SK-N-MC (cell line): Measurements from ENCODE around the gene PERM1.
A peak's percentile ranks its signal among the peaks of the same experiment; 100 is the strongest.
"Not testable (repeated sequence)": the region's sequence is repeated elsewhere in the genome, so short reads cannot be mapped to it uniquely, and the experiment has no call there.

Experiments
- DNase-seq: peaks from one replicate; pipeline ENCODE4 v3.0.0-alpha.2; 2011; ENCODE audit warnings: low read depth, low spot score
- H3K27ac ChIP-seq: fragments of 200-600 bp; sonication (generic); 2 replicates; pipeline ENCODE4 v1.5.1; 2016; ENCODE audit warnings: mixed run types
- H3K36me3 ChIP-seq: fragments of 200-600 bp; sonication (generic); 2 replicates; pipeline ENCODE4 v1.6.1; 2017; ENCODE audit warnings: antibody characterized with exemption, low read length, mixed read lengths; ENCODE audit not compliant: insufficient read depth
- H3K4me3 ChIP-seq: fragments of 200-600 bp; sonication (generic); 2 replicates; pipeline ENCODE4 v1.5.1; 2016
- H3K9ac ChIP-seq: fragments of 200-600 bp; sonication (generic); 2 replicates; pipeline ENCODE4 v1.8.0; 2017; ENCODE audit warnings: mixed run types, mixed read lengths; ENCODE audit not compliant: insufficient read length
- H3K9me3 ChIP-seq: fragments of 200-600 bp; sonication (generic); 2 replicates; pipeline ENCODE4 v1.6.1; 2017; ENCODE audit warnings: low read depth, mild to moderate bottlenecking, antibody characterized with exemption, low read length, moderate library complexity, mixed read lengths
- EZH2 ChIP-seq: fragments of 200-600 bp; sonication (generic); IDR thresholded peaks from one replicate; pipeline ENCODE4 v1.6.1; 2017; ENCODE audit warnings: antibody characterized with exemption
- FOXP2 ChIP-seq: optimal IDR thresholded peaks from 2 replicates; pipeline ENCODE3; 2011; ENCODE audit warnings: mild to moderate bottlenecking, moderate library complexity; ENCODE audit not compliant: insufficient read depth; ENCODE audit errors: extremely low read length, control extremely low read depth
- POLR2AphosphoS5 ChIP-seq: IDR thresholded peaks from 2 replicates; pipeline ENCODE4 v1.6.1; 2012; ENCODE audit warnings: mild to moderate bottlenecking, low read depth, low read length, borderline replicate concordance

The PERM1 gene

GRCh38 chr1:981955-982558, at the start of gene PERM1:
PERM1 (minus strand) TSS chr1:982093; CDS start chr1:981029, 1,064 bp downstream.
- H3K9ac ChIP-seq: no peak within 1 kb of the TSS
- TF ChIP-seq FOXP2 (no peak), POLR2AphosphoS5 (no peak), EZH2 (no peak)
- no peak within 1 kb of the TSS for H3K4me3 ChIP-seq
- H3K36me3 ChIP-seq: no peaks in the 10 kb centered on the region
- H3K9me3 ChIP-seq: no peaks in the 10 kb centered on the region
- no peak for DNase-seq
- no peak within 1 kb of the TSS for H3K27ac ChIP-seq

GRCh38 chr1:1030867-1031658, 49.2 kb upstream of the PERM1 start:
- peak overlapping the region; percentile 50; the same call in 1 of the 2 replicates for H3K27ac ChIP-seq
- not testable (repeated sequence) for H3K4me3 ChIP-seq, H3K9me3 ChIP-seq, H3K9ac ChIP-seq, H3K36me3 ChIP-seq, DNase-seq

- DNase-seq: no peak
- Histone ChIP-seq H3K27ac (0 out of 2 replicates have a peak overlapping the region, but pooled peaks have one; percentile 5), H3K9me3 (no peaks in the 10 kb centered on the region), H3K9ac (no peak overlapping the region), H3K36me3 (peaks cover 9% of the 10 kb centered on the region; the same call in 1 of the 2 replicates), H3K4me3 (no peak overlapping the region)
- TF ChIP-seq POLR2AphosphoS5 (no peak), EZH2 (no peak), FOXP2 (no peak)
These were observed 45.9 kb upstream of the PERM1 start for GRCh38 chr1:1027791-1028190.

GRCh38 chr1:1026599-1027413, 44.9 kb upstream of the PERM1 start:
- H3K27ac ChIP-seq: peak overlapping the region; percentile 36; the same call in 1 of the 2 replicates
- H3K9ac ChIP-seq: no peak overlapping the region
- DNase-seq: peak; percentile 69
- H3K4me3 ChIP-seq: peak overlapping the region; percentile 64
- H3K9me3 ChIP-seq: no peaks in the 10 kb centered on the region
- TF ChIP-seq POLR2AphosphoS5 (0 out of 2 replicates have a peak, but pooled peaks have one; percentile 38), EZH2 (no peak), FOXP2 (peak; percentile 87)
- H3K36me3 ChIP-seq: peaks cover 9% of the 10 kb centered on the region; the same call in 1 of the 2 replicates

GRCh38 chr1:1025730-1026129, 43.8 kb upstream of the PERM1 start:
- no peak for TF ChIP-seq EZH2
- no peak for TF ChIP-seq FOXP2
- TF ChIP-seq POLR2AphosphoS5: no peak
- H3K36me3 ChIP-seq: peaks cover 9% of the 10 kb centered on the region; the same call in 1 of the 2 replicates
- peak overlapping the region; percentile 36 for H3K27ac ChIP-seq
- H3K4me3 ChIP-seq: no peak overlapping the region; the same call in 1 of the 2 replicates
- no peaks in the 10 kb centered on the region for H3K9me3 ChIP-seq
- no peak overlapping the region for H3K9ac ChIP-seq
- no peak for DNase-seq

DNA sequence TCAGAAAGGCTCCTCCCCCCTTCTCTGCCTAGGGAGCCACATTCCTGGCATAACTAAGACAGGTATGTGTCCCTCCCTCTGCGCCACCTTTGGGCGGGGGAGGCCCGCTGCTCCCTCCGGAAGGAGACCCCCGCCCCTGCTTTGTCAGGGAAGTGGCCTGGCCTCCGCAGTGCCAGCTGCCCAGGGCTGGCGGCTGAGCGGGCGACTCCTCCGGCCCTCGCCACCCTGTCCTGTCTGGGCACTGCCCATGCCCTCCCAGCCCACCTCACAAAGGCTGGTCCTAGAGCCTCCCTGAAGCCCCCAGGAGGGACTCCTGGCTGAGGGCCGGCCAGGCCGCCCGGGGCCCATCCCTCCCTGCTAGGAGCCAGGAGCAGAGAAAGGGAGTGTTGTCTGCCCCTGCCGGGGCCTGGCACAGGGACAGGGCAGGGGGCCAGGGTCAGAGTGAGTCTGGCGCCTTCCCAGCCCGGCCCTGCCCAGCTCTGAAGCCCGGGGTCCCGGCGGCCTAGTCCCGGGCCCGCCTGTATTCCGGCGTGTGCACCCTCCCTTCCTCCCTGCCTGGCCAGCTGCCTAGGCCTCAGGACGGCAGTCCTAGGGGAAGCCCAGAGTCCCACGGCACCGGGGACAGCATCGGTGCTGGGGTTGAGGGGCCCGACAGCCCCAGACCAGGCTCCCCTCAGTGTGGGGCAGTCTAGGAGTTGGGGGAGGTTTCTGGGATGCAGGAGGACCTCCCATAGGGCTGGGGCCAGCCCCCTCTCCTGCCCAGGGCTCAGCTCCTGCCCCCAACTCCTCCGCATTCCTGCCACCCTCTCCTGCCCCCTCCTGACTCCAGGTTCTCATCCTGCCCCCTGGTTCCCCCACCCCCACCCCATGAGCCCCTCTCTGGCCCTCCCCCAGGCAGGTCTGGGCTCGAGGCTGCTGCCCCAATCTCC, 43.1 kb upstream of the PERM1 start:
- no peaks in the 10 kb centered on the region for H3K9me3 ChIP-seq
- DNase-seq: no peak
- peaks cover 9% of the 10 kb centered on the region; the same call in 1 of the 2 replicates for H3K36me3 ChIP-seq
- TF ChIP-seq POLR2AphosphoS5 (no peak), FOXP2 (no peak), EZH2 (no peak)
- H3K27ac ChIP-seq: 0 out of 2 replicates have a peak overlapping the region, but pooled peaks have one; percentile 19
- no peak overlapping the region for H3K9ac ChIP-seq
- no peak overlapping the region for H3K4me3 ChIP-seq

DNA sequence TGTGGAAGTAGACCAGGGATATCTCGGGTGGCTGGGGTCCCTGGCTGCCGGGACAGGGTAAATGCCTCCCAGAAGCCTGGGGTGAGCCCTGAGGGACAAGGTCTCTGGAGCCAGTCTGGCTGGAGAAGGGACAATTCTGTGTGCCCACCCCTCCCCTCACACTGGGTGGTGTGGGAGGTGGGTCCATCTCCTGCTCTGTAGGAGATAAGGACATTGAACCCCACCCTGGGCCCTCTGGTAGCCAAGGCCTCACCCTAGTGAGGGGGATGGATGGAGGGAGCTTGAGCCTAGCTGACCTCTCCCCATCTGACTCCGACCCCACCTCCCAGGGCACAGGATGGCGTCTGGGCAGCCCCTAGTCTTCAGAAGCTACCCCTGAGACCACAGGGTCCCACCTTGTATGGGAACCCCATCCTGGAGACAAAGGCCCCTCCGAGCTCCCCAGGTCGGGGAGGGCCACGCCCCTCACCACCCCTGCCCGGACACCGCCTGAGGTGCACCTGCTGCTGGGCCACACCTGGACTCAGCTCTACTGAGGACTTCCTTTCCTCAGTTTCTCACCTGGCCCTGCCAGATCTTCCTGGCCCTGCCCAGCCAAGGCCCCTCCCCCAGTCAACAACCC, 42.4 kb upstream of the PERM1 start:
- Histone ChIP-seq H3K9me3 (no peaks in the 10 kb centered on the region), H3K27ac (no peak overlapping the region), H3K36me3 (peaks cover 9% of the 10 kb centered on the region; the same call in 1 of the 2 replicates), H3K9ac (no peak overlapping the region), H3K4me3 (no peak overlapping the region)
- no peak for DNase-seq
- no peak for TF ChIP-seq EZH2
- TF ChIP-seq FOXP2: no peak
- TF ChIP-seq POLR2AphosphoS5: no peak
